OCI-LY3 (cell line): ENCODE measurements around the gene GALNT2.

Experiments used
- H2AFZ ChIP-seq: fragments of 200-600, 300-600 bp; shearing (Covaris generic); 2 replicates; pipeline ENCODE4 v1.6.0; 2014; ENCODE audit warnings: antibody characterized with exemption, low read depth, low read length
- H3K27ac ChIP-seq: fragments of 200-600, 300-600 bp; sonication (generic); 2 replicates; pipeline ENCODE4 v1.5.1; 2014; ENCODE audit warnings: mild to moderate bottlenecking, low read length, moderate library complexity, mixed read lengths
- H3K27me3 ChIP-seq: fragments of 200-600, 300-600 bp; sonication (generic); 2 replicates; pipeline ENCODE4 v1.6.1; 2014; ENCODE audit warnings: low read depth, low read length, mixed read lengths
- H3K36me3 ChIP-seq: fragments of 200-600, 300-600 bp; sonication (generic); replicated peaks from 2 replicates; pipeline ENCODE3; 2014; ENCODE audit warnings: low read depth, low read length, mixed read lengths
- H3K4me1 ChIP-seq: fragments of 300-600, 200-600 bp; sonication (generic); 2 replicates; pipeline ENCODE4 v1.6.1; 2014; ENCODE audit warnings: low read length, mixed read lengths
- H3K4me2 ChIP-seq: fragments of 200-600, 300-600 bp; sonication (generic); 2 replicates; pipeline ENCODE4 v1.6.1; 2014; ENCODE audit warnings: low read length, mixed read lengths
- H3K4me3 ChIP-seq: fragments of 300-600, 200-600 bp; sonication (generic); 2 replicates; pipeline ENCODE4 v1.5.1; 2014; ENCODE audit warnings: antibody characterized with exemption, mild to moderate bottlenecking, low read length, moderate library complexity
- H3K79me2 ChIP-seq: fragments of 300-600, 200-600 bp; shearing (Covaris generic); 2 replicates; pipeline ENCODE4 v1.6.1; 2014; ENCODE audit warnings: mild to moderate bottlenecking, low read length, mixed read lengths
- H3K9ac ChIP-seq: fragments of 300-600, 200-600 bp; shearing (Covaris generic); 2 replicates; pipeline ENCODE4 v1.6.0; 2014; ENCODE audit warnings: mild to moderate bottlenecking, low read length, moderate library complexity
- H3K9me3 ChIP-seq: fragments of 200-600, 300-600 bp; shearing (Covaris generic); 2 replicates; pipeline ENCODE4 v1.6.1; 2014; ENCODE audit warnings: low read length, mixed read lengths; ENCODE audit not compliant: insufficient read depth
- H4K20me1 ChIP-seq: fragments of 200-600, 300-600 bp; sonication (generic); 2 replicates; pipeline ENCODE4 v1.6.1; 2016; ENCODE audit warnings: low read length, mixed read lengths; ENCODE audit not compliant: insufficient read depth
- CTCF ChIP-seq: fragments of 200-600, 300-600 bp; sonication (generic); IDR thresholded peaks from 2 replicates; pipeline ENCODE4 v1.5.1; 2014; ENCODE audit warnings: antibody characterized with exemption, low read length, low read depth
- EZH2phosphoT487 ChIP-seq: fragments of 200-600 bp; shearing (Covaris generic); IDR thresholded peaks from 2 replicates; pipeline ENCODE4 v1.6.1; 2018; ENCODE audit warnings: antibody characterized with exemption, mixed run types, low read depth

GALNT2 gene

GRCh38 chr1:230191855-230192254 is 124.8 kb downstream of the GALNT2 start:
- H2AFZ ChIP-seq = no peak overlapping the region
- no peak overlapping the region for H3K4me3 ChIP-seq
- no peaks in the 10 kb centered on the region for H3K79me2 ChIP-seq
- no peaks in the 10 kb centered on the region for H3K4me1 ChIP-seq
- H4K20me1 ChIP-seq = peaks cover 8% of the 10 kb centered on the region; the same call in 1 of the 2 replicates
- no peak overlapping the region for H3K4me2 ChIP-seq
- H3K9ac ChIP-seq = no peak overlapping the region
- H3K9me3 ChIP-seq = no peaks in the 10 kb centered on the region
- TF ChIP-seq CTCF = no peak
- no peak for TF ChIP-seq EZH2phosphoT487
- no peak overlapping the region for H3K27ac ChIP-seq
- peaks cover 3% of the 10 kb centered on the region for H3K36me3 ChIP-seq
- H3K27me3 ChIP-seq = no peaks in the 10 kb centered on the region

GRCh38 chr1:230194525-230194924 is 127.5 kb downstream of the GALNT2 start:
- H3K4me3 ChIP-seq = no peak overlapping the region
- no peak overlapping the region for H3K9ac ChIP-seq
- no peaks in the 10 kb centered on the region for H3K27me3 ChIP-seq
- H3K27ac ChIP-seq = no peak overlapping the region
- TF ChIP-seq EZH2phosphoT487 (no peak), CTCF (no peak)
- peaks cover 8% of the 10 kb centered on the region; the same call in 1 of the 2 replicates for H4K20me1 ChIP-seq
- H3K4me1 ChIP-seq = no peaks in the 10 kb centered on the region
- no peaks in the 10 kb centered on the region for H3K79me2 ChIP-seq
- H3K9me3 ChIP-seq = no peaks in the 10 kb centered on the region
- H3K4me2 ChIP-seq = no peak overlapping the region
- no peak overlapping the region for H2AFZ ChIP-seq
- H3K36me3 ChIP-seq = peaks cover 3% of the 10 kb centered on the region

- H3K4me2 ChIP-seq = no peak overlapping the region
- peaks cover 3% of the 10 kb centered on the region for H3K36me3 ChIP-seq
- no peak overlapping the region for H3K9ac ChIP-seq
- 0 out of 2 replicates have a peak, but pooled peaks cover 4% of the 10 kb centered on the region for H4K20me1 ChIP-seq
- H2AFZ ChIP-seq = no peak overlapping the region
- no peaks in the 10 kb centered on the region for H3K27me3 ChIP-seq
- no peaks in the 10 kb centered on the region for H3K79me2 ChIP-seq
- H3K4me1 ChIP-seq = no peaks in the 10 kb centered on the region
- no peak overlapping the region for H3K27ac ChIP-seq
- H3K9me3 ChIP-seq = no peaks in the 10 kb centered on the region
- no peak overlapping the region for H3K4me3 ChIP-seq
- no peak for TF ChIP-seq CTCF
- TF ChIP-seq EZH2phosphoT487 = no peak
These were observed 128.2 kb downstream of the GALNT2 start for GRCh38 chr1:230195199-230195598.

GRCh38 chr1:230196077-230196476 is 129.0 kb downstream of the GALNT2 start:
- H3K4me1 ChIP-seq = no peaks in the 10 kb centered on the region

More at GRCh38 chr1:230196077-230196476, 129.0 kb downstream of the GALNT2 start:
- no peak overlapping the region for H3K27ac ChIP-seq
- 0 out of 2 replicates have a peak, but pooled peaks cover 1% of the 10 kb centered on the region for H4K20me1 ChIP-seq
- H3K79me2 ChIP-seq = no peaks in the 10 kb centered on the region
- TF ChIP-seq EZH2phosphoT487 = no peak
- no peak for TF ChIP-seq CTCF
- peaks cover 3% of the 10 kb centered on the region for H3K36me3 ChIP-seq
- H2AFZ ChIP-seq = no peak overlapping the region
- H3K27me3 ChIP-seq = no peaks in the 10 kb centered on the region
- H3K4me3 ChIP-seq = no peak overlapping the region
- H3K9me3 ChIP-seq = no peaks in the 10 kb centered on the region
- H3K4me2 ChIP-seq = no peak overlapping the region
- H3K9ac ChIP-seq = no peak overlapping the region
